Measurements from ENCODE around the gene VPS45.
"Not testable (repeated sequence)": the region's sequence is repeated elsewhere in the genome, so short reads cannot be mapped to it uniquely, and the experiment has no call there.

VPS45 gene

DNA sequence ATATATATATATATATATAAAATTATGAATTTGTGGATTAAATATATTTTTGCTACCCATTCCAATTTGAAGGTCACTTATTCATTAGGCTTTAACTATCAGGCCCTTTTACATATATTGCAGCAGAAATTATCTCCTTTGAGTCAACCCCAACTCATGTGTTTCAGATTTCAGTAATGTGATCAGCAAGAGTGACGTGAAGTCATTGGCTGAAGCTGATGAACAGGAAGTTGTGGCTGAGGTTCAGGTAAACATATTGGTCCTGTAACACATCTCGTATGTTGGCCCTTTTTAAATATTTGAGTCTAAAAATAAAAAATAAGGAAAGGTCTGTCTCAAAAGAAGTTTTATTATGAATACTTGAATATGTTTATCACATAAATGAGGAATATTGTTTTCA is 8.5 kb downstream of the VPS45 start:
- no peak for DNase-seq

DNA sequence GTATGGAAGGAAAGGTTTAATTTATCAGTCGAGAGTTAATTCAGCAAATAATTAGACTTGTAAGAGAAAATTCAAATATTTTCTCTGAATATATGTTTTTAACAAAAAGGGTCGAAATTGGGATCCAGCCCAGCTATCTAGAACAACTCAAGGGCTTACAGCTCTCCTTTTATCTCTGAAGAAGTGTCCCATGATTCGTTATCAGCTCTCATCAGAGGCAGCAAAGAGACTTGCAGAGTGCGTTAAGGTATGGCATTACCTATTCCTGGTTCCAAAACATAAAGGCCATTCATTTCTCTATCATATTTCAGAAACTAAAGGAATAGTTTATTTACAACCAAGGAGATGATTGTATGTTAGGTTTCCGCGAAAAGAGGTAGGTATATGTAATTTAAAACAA is 9.4 kb downstream of the VPS45 start:
- DNase-seq: no peak

DNA sequence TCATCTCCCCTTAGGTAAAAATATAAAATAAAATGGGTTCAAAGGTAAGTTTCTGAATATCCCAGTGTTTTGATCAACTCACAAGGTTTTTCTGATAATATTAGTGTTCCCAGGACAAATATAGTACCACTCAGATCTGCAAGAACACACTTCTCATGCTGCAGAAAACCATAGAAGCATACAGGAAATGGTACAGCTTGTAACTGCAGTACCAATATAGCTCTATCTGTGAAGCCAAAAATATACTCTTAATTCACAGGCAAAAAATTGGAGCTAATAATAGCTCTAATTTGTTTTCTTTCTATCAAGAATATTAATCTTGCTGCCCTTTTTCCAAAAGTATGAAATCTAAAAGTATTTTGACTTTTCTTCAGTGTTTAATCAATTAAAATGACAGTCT is 13.2 kb downstream of the VPS45 start:
- no peak for DNase-seq

DNA sequence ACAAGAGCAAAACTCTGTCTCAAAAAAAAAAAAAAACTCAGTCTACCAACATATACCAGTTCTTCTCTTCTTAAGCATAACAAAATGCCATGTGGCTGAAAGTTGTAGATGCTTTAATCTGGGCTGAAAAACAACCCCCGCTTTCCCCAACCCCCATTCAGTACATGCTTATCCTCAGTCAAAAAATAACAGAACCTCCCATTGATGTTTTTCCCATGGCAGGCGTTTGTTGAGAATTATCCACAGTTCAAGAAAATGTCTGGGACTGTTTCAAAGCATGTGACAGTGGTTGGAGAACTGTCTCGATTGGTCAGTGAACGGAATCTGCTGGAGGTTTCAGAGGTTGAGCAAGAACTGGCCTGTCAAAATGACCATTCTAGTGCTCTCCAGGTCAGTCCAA is 14.9 kb downstream of the VPS45 start:
- DNase-seq: no peak

DNA sequence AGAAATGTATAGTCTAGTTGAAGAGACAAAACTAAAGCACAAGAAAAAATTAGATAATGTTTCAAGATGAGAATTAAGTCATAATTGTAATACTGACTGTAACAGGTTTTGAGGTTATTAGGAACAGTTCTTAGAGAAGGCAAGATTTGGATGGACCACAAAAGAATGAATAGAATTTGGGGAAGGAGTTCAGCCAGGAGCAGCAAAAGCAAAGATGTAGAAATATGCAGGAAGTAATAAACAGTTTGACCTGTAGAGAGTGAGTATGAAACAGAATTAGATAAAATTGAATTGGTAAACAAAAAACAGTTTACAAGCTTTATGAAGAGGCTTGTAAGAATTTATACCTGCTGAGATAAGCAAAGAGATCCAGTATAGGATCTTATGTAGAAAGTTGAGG is 16.3 kb downstream of the VPS45 start:
- DNase-seq: no peak

DNA sequence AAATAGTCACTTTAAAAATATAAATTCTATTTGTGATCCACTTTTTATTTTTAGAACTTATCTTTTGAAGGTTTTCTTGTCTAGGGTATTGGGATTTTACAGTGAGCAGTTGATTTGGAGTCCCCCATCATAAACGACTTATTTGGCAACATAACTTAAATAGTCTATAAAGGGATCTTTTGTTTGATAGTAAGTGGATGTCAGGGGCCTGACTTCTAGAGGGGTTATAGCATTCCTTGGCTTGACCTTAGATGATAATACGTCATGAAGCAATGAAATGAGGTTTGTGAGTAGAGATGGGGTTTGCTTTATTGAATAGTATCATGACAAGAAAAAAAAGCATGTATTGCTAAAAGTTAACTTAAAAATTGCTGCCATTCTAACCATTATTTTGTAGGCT is 17.8 kb downstream of the VPS45 start:
- DNase-seq: no peak

DNA sequence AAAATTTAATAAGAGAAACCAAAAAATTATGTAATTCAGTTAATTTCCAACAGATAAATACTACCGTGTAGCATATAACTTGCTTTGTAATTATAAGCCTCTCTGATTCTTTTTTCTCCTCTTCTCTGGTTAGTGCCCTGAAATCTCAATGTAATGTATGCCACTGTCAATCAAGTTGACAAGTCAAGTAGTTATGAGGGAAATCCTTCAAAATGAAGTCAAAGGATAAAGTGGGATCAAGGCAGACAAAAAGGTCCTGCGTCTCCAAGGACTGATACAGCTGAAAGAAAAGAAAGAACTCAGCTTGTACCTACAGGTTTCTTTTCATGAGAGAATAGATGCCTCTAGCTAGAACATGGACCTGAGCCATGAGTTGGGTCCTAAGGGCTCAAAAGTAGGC is 19.8 kb downstream of the VPS45 start:
- no peak for DNase-seq

DNA sequence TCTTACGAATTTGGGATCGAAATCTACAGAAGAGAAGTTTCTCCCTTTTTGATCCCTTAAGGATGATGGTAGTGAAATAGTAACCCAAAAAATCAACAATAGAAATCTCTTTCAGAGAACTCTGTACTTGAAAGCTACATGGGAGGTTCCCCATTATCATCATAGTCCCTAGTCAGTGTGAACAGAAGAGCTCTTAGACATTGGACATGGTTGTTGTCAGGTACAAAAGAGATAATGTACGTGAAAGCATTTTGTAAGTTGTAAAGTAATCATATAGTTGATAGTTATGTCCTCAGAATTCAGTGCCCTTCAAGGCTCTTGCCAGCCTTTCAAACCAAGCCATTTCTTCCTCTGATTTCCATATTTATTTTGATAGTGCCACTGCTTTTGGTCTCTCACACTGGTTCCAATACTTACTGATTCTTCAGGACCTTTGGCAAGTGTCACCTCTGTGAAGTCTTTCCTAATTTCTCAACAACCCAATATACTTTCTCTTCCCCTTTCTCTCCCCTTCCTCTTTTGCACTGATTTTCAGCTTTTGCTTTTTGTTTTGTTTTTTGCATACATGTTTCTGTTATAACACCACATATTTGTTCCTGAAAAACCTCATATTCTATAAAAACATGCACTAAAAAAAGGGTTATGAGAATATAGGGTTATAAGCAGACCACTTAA is 22.4 kb downstream of the VPS45 start:
- no peak for DNase-seq

DNA sequence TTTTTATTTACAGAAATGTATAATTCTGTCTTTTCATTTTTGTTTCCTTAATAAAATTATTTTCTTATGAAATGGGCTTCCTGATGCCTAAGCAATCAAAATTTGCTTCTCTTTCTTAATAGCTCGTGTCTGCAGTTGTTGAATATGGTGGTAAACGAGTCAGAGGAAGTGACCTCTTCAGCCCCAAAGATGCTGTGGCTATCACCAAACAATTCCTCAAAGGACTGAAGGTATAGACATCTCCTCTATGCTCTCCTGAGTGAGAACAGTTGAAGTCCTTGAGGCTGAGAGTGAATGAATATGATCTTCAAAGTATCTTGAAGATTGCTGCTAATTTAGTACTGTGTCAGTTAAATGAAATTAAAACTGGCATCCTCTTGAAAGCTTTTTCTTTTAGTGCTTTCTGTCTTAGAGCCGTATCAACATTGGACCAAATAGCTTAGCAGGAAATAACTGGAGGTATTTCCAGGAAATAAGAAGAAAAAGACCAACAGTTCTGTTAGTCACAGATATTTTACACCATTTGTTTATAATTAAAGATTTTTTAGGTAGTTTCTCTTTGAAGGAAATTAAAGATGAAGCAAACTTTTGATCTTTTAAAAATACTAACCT is 24.7 kb downstream of the VPS45 start:
- no peak for DNase-seq

DNA sequence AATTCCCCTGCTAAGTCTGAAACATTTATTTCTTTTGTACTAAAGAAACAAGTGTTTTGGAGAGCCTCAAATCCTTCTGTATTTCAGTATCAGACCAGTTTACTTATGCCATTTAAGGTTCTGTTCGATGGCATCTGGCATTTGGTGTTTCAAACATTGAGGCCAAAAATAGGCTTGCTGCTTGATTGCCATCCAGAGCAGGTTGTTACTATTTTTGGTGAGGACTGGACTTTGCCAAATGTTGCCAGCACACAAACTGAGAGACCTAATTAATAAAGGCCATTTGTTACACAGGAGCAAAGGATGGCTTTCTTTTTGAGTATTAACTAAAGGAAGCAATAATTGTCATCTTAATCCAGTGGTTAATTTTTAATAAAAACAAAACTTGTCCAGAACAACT is 26.2 kb downstream of the VPS45 start:
- DNase-seq: no peak

DNA sequence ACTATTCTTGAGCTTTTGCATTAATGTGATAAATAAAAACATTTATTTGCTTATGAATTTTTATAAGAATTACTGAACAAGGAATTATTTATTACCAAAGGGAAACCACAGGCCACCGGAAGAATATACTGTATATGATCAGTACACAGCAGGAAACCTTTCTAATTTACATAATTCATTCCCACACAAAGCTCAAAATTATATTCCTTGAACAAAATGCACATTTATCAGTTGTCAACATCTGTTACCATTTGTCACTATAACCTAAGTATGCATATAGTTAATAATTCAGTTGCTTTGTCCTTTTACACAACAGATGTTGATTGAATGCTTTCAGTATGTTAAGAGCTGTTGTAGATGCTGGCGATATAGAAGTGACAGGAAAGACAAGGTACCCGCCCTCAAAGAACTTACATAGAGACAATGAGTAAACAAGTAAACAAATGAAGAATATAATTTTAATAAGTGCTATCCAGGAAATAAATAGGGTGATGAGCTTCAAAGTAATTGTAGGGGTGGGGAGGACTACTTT is 27.2 kb downstream of the VPS45 start:
- no peak for DNase-seq

DNA sequence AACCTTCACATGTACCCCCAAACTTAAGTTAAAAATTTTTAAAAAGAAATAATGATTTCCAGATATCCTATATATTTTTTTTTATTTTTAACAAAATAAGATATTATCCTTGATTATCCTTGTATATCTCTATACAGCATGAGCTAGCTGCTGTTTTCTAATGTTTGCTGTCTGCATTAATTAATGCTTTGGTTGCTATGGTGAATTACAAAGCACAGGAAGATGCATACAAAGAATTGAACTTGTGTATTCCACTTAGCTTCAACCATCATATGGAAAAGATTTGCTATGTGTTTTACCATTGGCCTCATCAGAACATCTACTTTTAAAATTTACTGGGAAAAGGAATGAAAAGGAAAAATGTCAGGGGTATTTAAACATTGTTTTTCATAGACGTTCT is 35.4 kb downstream of the VPS45 start:
- no peak for DNase-seq

DNA sequence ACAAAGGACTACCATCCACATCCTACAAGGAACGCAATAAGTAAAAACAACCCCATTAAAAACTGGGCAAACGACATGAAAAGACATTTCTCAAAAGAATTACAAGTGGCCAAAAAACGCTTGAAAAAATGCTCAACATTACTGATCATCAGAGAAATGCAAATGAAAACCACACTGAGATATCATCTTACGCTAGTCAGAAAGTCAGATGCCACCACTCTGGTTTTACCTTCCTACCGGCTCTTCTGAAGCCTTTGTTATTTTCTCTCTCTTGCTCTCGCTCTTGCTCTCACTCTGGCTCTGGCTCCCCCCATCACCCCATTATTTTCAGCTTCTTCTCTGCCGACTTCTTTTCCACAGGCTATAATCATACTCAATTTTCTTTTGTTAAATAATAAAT is 38.8 kb downstream of the VPS45 start:
- no peak for DNase-seq

DNA sequence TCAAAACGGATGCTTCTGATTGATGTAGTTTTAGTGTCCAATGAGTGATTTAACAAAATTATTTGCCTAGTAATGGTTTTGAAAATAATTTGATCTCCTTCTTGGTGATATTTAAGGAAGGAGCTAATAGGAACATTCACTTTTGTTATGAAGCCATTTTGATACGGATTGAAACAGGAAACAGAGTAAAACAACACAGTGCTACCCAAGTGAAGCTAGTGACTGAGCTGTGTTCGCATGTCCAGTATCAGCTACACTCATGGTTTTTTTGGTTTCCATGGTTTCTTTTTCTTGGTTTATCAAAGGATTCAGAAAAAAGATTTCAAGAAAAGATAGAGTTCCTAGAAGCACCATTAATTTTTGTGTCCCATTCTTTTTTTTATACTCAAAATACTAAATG is 42.0 kb downstream of the VPS45 start:
- DNase-seq: no peak

DNA sequence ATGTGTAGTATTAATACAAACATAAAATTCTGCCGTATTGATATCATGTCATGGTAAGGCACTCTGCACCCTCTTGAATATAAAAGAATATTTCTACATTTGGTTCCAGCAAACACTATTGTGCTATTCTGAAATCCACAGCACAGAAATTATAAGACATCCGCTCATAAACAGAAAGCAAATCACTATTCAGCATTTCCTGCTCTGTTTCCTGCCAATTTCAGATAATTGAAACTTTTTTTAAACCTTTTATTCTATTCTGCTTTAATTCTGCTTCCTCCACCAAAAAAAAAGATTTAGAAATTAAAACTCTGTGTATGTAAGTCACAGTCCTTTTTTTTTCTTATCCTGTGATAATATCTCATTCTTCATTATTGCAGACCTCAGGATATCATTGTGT is 42.5 kb downstream of the VPS45 start:
- DNase-seq: no peak

DNA sequence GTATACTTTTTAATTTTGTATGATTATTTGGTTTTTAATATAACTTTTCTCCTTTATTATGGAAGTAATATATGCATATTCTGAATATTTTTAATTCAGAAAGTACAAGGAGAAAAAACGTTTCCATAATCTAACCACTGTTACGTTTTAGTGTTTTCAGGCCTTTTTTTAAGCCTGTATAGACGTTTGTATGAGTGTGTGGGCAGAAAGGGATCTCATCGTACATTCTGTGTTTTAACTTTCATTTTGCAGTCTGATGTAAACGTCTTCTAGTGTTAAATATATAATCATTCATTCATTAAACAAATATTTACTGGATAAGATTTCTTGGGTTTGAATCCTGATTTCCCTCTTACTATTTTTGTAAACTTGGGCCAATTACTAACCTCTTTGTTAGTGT is 44.1 kb downstream of the VPS45 start:
- no peak for DNase-seq

DNA sequence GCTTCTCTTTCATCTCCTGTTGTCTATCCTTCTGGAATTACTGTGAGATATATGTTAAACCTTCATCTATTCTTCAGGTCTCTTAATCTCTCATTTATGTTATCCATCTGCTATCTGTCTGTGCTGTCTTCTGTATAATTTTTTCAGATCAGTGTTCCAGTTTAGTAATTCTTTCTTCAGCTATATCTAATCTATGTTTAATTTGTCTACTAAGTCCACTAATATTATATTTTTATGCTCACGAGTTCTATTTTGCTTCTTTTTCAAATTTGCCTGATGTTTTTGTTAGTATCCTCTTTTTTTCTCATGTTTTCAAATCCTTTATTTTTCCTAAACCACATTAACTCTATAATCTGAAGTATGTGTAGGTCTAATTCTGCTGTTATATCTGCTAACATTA is 47.5 kb downstream of the VPS45 start:
- no peak for DNase-seq

DNA sequence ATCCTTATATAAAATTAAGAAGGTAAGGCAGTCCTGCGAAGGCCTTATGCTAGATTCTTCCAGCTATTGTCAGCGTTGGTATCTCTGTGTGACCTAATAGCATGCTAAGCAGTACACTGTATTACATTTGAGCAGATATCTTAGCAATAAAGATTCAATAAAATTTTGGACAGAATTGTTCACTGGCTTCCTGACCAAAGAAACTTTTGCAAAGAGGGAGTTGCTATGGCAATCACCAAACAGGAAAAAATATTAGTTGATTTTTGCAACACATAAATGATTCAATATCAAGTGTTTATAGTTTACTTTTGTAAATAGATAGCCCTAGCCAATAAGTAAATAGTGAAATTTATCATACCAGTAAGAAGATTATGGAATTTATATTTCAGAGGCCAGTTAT is 51.1 kb downstream of the VPS45 start:
- DNase-seq: no peak

DNA sequence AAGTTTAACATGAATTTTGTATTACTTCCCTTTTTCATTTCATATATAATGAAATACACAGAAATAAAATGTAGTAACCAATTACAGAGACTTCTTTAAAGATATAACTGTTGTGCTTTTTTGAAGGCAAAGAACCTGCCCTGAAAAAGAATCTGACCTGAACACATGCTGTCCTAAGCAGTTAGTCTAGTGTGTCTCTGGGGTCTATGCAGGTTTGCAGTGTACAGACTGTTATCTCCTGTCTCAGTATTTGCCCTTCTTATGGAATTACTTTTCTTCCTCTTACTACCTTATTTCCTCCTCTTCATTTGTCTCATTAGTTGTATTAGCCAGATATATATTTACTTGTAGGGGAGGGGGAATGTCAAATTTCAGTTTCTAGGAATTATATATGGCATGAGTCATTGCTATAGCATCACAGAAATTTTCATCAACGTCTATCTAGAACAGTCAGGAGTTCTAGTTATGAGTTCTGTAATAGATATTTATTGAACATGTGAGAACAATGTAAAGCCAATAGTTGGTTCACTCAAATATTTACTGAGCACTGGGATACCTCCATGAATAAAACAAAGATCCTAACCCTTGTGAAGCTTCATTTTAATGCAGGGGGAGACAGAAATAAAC is 53.8 kb downstream of the VPS45 start:
- no peak for DNase-seq

DNA sequence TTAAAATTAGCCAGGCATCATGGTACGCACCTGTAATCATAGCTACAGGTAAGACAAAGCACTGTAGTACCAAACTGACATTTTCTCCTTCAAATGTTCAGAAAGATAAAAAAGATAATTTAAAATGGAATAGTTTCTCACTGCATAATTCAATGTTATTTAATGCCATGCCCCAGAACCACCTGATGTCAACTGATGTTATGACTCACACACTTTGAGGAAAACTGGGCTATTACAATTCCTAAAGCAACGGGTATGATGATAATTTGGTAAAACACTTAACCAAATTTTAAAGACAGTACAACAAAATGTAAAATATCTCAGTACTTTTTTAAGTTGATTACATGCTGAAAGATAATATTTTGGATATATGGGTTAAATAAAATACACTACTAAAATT is 59.2 kb downstream of the VPS45 start:
- no peak for DNase-seq

DNA sequence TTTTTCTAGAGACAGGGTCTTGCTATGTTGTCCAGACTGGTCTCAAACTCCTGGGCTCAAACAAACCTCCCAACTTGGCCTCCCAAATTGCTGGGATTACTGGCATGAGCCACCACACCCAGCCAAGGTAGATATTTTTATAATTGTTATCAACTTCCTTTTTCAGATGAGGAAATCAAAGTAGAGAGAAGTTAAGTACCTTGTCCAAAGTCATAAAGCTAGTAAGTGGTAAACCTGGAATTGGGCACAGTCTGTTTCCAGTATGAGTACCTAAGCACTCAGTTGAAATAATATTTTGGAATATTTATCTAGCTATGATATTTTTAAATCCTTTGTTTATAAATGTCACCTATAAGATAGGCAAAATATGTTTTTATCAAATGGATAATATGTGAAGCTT is 59.9 kb downstream of the VPS45 start:
- no peak for DNase-seq

DNA sequence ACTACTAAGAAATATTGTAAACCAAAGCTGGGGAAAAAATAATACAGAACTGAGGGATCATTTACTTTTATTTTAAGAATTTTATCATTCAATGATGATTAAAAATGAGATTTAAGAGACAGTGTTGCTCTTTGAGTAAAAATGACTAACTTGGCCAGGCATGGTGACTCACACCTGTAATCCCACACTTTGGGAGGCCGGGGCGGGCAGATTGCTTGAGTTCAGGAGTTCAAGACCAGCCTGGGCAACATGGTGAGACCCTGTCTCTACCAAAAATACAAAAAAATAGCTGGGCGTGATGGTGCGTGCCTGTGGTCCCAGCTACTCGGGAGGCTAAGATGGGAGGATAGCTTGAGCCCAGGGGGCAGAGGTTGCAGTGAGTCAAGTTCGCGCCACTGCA is 60.3 kb downstream of the VPS45 start:
- DNase-seq: no peak

DNA sequence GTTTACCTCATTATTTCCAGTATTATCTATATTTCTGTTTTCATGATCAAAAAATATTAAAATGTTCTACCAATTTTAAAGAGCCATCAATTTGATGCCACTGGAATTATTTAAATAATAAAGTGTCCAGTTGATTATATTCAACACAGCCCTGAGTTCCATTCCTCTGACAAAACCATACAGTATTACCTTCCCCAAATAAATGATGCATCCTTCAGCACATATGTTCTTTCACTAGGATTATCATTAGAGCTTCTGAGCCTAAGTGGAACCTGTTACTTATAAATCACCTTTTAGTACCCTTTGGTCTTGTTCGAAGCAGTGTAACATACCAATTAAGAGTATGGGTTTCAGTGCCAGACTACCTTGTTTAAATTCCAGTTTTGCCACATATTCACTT is 64.8 kb downstream of the VPS45 start:
- no peak for DNase-seq

DNA sequence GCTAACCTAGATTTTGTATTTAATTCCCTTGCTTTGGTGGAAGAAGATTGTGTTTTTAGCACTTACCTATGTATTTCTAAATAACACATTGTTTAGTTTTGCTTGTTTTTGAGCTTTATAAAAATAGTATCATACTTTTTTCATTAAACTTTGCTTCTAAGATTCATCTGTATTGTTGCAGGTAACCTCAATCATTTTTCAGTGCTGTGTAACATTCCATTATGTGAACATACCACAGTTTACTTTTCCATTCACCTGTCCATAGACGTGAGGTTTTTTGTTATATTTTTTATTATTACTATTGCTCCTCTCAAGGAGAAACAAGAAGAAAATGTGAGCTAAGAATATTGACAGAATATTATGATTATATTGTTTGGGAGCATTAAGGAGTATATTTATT is 67.0 kb downstream of the VPS45 start:
- DNase-seq: no peak

DNA sequence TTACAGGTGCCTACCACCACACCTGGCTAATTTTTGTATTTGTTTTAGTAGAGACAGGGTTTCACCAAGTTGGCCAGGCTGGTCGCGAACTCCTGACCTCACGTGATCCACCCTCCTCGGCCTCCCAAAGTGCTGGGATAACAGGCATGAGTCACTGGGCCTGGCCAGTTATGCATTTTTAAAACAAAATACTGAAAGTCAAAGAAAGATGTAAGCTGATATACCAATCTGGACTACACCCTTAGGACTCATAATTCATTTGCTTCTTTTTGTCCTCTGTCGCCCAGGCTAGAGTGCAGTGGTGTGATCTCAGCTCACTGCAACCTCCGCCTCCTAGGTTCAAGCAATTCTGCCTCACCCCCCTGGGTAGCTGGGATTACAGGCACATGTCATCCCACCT is 67.8 kb downstream of the VPS45 start:
- DNase-seq: not testable (repeated sequence)
